ENCODE measurements around the gene NFATC4. TPM values are rescaled to one million over a fixed set of nuclear protein-coding genes. Genes with fewer than 3 reads are reported as not detected.

NFATC4 gene
- total RNA-seq, 1 donor from 2014 or later, result 44.3 TPM

DNA sequence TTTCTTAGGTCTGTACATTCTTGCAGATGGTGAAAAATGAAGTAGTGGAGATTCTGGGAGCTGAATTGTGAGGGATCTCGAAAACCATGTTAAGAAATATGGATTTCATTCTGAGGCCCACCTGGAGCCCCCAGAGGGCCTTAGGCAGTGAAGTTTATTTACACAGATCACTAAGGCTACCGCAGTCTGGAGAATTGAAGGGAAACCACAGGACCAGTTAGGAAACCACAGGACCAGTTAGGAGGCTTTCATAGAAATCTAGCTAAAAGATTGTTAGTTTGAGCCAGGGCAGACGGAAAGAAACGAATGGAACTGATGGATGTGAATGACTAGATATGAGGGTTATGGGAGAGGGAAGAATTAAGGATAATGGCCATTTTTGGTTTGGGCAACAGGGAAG lies 54.3 kb downstream of the NFATC4 start:
- Mint-ChIP-seq H3K9me3 (no peaks in the 10 kb centered on the region), H3K4me3 (no peak overlapping the region), H3K36me3 (ENCODE audit: low read depth) (no peaks in the 10 kb centered on the region), H3K27ac (ENCODE audit: unreplicated experiment) (no peak overlapping the region), H3K27me3 (ENCODE audit: low read depth) (peaks cover 16% of the 10 kb centered on the region), H3K4me1 (no peaks in the 10 kb centered on the region)
- no peak for DNase-seq (ENCODE audit: low read depth, low spot score)
- TF ChIP-seq CTCF (conservative IDR thresholded peaks at IDR 0.05), result no peak

DNA sequence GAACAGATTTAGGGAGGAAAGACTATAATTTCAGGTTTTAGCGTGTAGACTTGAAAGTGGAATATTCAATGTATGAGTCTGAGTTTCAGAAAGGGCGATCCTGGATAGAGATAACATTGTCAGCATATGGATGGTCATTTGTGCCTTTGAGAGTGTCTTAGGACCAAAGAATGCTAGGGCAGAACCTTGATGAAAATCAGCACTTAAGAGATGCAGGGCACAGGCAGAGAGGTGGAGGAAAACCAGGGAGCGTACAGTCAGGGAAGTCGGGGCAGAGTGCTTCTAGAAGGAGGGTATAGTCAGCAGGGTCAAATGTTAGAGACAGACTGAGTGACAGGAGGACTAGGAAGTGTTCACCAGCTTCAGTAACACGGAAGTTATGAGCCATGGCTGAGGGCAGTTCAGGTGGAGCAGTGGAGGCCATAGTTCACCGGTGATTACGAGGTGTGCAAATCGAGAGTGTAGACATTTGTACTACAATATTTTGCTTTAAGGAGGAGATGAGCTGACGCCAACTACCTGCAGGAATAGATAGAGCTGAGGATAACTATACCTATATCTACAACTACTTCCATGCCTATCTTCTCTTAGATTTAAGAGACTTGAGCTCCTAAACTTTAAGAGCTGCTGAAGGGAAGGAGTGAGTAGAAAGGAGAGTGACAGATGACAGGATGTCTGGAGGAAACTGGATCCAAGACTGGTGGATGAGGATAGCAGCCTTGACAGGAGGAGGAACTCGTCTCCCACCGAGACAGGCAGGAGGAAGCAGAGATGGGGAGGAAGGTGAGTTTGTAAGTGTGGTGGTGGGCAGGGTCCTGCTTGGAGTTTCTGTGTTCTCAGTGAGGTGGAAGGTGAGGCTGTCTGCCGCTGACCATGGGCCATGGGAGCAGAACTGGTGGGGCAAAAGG lies 55.0 kb downstream of the NFATC4 start:
- no peak overlapping the region for H3K27ac Mint-ChIP-seq (ENCODE audit: unreplicated experiment)
- no peak overlapping the region for H3K4me3 Mint-ChIP-seq
- H3K27me3 Mint-ChIP-seq (ENCODE audit: low read depth), result peaks cover 16% of the 10 kb centered on the region
- no peaks in the 10 kb centered on the region for H3K36me3 Mint-ChIP-seq (ENCODE audit: low read depth)
- no peak for TF ChIP-seq CTCF (conservative IDR thresholded peaks at IDR 0.05)
- no peaks in the 10 kb centered on the region for H3K9me3 Mint-ChIP-seq
- no peaks in the 10 kb centered on the region for H3K4me1 Mint-ChIP-seq
- DNase-seq (ENCODE audit: low read depth, low spot score), result no peak

- Mint-ChIP-seq H3K4me3 (no peak overlapping the region), H3K9me3 (no peaks in the 10 kb centered on the region), H3K27me3 (ENCODE audit: low read depth) (peaks cover 7% of the 10 kb centered on the region), H3K4me1 (peaks cover 6% of the 10 kb centered on the region), H3K36me3 (ENCODE audit: low read depth) (no peaks in the 10 kb centered on the region), H3K27ac (ENCODE audit: unreplicated experiment) (no peak overlapping the region)
- DNase-seq (ENCODE audit: low read depth, low spot score), result no peak
- TF ChIP-seq CTCF (conservative IDR thresholded peaks at IDR 0.05), result no peak
Observed at GRCh38 chr14:24425704-24426103, 57.7 kb downstream of the NFATC4 start.

- peak overlapping the region; percentile 65 for H3K4me3 Mint-ChIP-seq
- H3K4me1 Mint-ChIP-seq, result peaks cover 11% of the 10 kb centered on the region
- no peaks in the 10 kb centered on the region for H3K36me3 Mint-ChIP-seq (ENCODE audit: low read depth)
- no peak overlapping the region for H3K27ac Mint-ChIP-seq (ENCODE audit: unreplicated experiment)
- DNase-seq (ENCODE audit: low read depth, low spot score), result no peak
- H3K9me3 Mint-ChIP-seq, result no peaks in the 10 kb centered on the region
- peaks cover 7% of the 10 kb centered on the region for H3K27me3 Mint-ChIP-seq (ENCODE audit: low read depth)
- TF ChIP-seq CTCF (conservative IDR thresholded peaks at IDR 0.05), result no peak
Observed at GRCh38 chr14:24426150-24426911, 58.3 kb downstream of the NFATC4 start.

DNA sequence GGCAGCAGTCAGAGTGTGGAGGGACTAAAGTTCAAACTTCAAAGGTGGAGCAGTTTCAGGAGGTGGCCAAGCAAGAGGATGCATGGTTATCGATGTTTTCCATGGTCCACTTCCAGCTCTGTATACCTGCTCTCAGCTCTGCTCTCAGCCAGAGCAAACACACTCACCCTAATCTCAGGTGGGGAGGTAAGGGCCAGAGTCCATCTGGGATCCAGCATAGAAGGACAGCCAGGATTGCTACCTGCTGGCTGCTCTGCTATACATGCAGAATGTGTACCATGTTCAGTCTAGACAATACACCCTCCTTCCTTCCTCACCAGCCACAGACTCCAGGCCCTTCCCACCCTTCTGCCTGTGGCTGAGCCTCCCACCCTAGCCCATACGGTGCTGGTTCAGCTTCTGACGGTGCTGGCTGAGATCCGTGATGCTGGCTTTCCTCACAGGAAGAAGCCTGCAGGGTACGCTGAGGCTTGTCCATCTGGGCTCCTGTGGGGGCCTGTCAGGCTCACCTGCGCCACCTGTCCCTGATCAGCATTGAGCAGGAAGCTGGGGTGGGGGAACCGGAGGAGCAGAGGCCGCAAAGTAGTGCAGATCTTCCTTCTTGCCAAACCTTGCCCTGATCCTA lies 59.0 kb downstream of the NFATC4 start:
- Mint-ChIP-seq H3K36me3 (ENCODE audit: low read depth) (no peaks in the 10 kb centered on the region), H3K4me1 (peaks cover 18% of the 10 kb centered on the region), H3K27me3 (ENCODE audit: low read depth) (peaks cover 7% of the 10 kb centered on the region), H3K27ac (ENCODE audit: unreplicated experiment) (no peak overlapping the region), H3K4me3 (peak overlapping the region; percentile 65), H3K9me3 (no peaks in the 10 kb centered on the region)
- no peak for DNase-seq (ENCODE audit: low read depth, low spot score)
- TF ChIP-seq CTCF (conservative IDR thresholded peaks at IDR 0.05), result no peak

Data from neural crest cell (in vitro differentiated cells).